PC-3 (cell line): ENCODE results near the gene KRT80. TPM values are rescaled to one million over a fixed set of nuclear protein-coding genes. Genes with fewer than 3 reads are reported as not detected.

Experiments used
- ATAC-seq: fragments of 200-7000 bp; cut with Tn5 transposase; 2 replicates; pipeline ENCODE4 v1.9.1; 2020; ENCODE audit warnings: mild to moderate bottlenecking, moderate library complexity
- BruUV-seq: library from RNA; stranded (reverse); fragments of 400-500 nt; replicated peaks from 2 replicates; lab custom pipeline; 2021; lab: Mats Ljungman, UMichigan
- CTCF ChIA-PET: fragments of 300-600 bp; sonication (Branson Sonifier 250); formaldehyde crosslinking; loops from one replicate; lab custom pipeline; 2022; ENCODE audit warnings: antibody characterized with exemption; lab: Charles Lee
- POLR2A ChIA-PET: fragments of 300-600 bp; sonication (Branson Sonifier 250); formaldehyde crosslinking; loops from one replicate; lab custom pipeline; 2022; ENCODE audit warnings: antibody characterized with exemption; ENCODE audit not compliant: unreplicated experiment; lab: Charles Lee
- DNase-seq: peaks from one replicate; pipeline ENCODE4 v3.0.0-alpha.2; 2015
- H2AFZ ChIP-seq: fragments of 300-600 bp; sonication (generic); 2 replicates; pipeline ENCODE4 v1.6.0; 2016; ENCODE audit warnings: antibody characterized with exemption, low read length
- H3F3A ChIP-seq: fragments of 300-600 bp; sonication (generic); one replicate; pipeline ENCODE4 v1.6.0; 2017; ENCODE audit warnings: antibody characterized with exemption, low read length, control low read depth, mild to moderate bottlenecking; ENCODE audit not compliant: unreplicated experiment
- H3K27ac ChIP-seq: fragments of 300-600 bp; sonication (generic); 2 replicates; pipeline ENCODE4 v1.5.1; 2016; ENCODE audit warnings: mild to moderate bottlenecking, low read length
- H3K27me3 ChIP-seq: fragments of 300-600 bp; sonication (generic); 2 replicates; pipeline ENCODE4 v1.6.1; 2016; ENCODE audit warnings: low read length, mixed read lengths
- H3K36me3 ChIP-seq: fragments of 300-600 bp; sonication (generic); 2 replicates; pipeline ENCODE4 v1.6.1; 2016; ENCODE audit warnings: low read depth, mixed run types, low read length, mixed read lengths
- H3K4me1 ChIP-seq: fragments of 300-600 bp; sonication (generic); 2 replicates; pipeline ENCODE4 v1.5.1; 2016; ENCODE audit warnings: low read length; ENCODE audit not compliant: insufficient read depth
- H3K4me2 ChIP-seq: fragments of 300-600 bp; sonication (generic); 2 replicates; pipeline ENCODE4 v1.6.0; 2016; ENCODE audit warnings: low read length
- H3K4me3 ChIP-seq: fragments of 300-600 bp; sonication (generic); 2 replicates; pipeline ENCODE4 v1.5.1; 2016; ENCODE audit warnings: mild to moderate bottlenecking, low read length, mixed read lengths
- H3K79me2 ChIP-seq: fragments of 300-600 bp; sonication (generic); 2 replicates; pipeline ENCODE4 v1.6.1; 2017; ENCODE audit warnings: low read length, mixed read lengths
- H3K9ac ChIP-seq: fragments of 300-600 bp; sonication (generic); 2 replicates; pipeline ENCODE4 v1.6.0; 2016; ENCODE audit warnings: mild to moderate bottlenecking, low read length
- H3K9me2 ChIP-seq: fragments of 300-600 bp; sonication (generic); replicated peaks from 2 replicates; pipeline ENCODE4 v1.6.1; 2016; ENCODE audit warnings: mixed run types, low read length, mixed read lengths
- H3K9me3 ChIP-seq: fragments of 300-600 bp; sonication (generic); 2 replicates; pipeline ENCODE4 v1.6.1; 2016; ENCODE audit warnings: low read length, mixed read lengths
- H4K20me1 ChIP-seq: fragments of 300-600 bp; sonication (generic); 2 replicates; pipeline ENCODE4 v1.6.1; 2016; ENCODE audit warnings: low read length, mixed read lengths
- CTCF ChIP-seq: fragments of 300-600 bp; sonication (generic); conservative IDR thresholded peaks from 2 replicates; pipeline ENCODE4 v1.5.1; 2017; ENCODE audit warnings: antibody characterized with exemption, low read depth, mild to moderate bottlenecking, low read length
- EZH2 ChIP-seq: fragments of 300-600 bp; sonication (generic); IDR thresholded peaks from one replicate; pipeline ENCODE4 v1.6.1; 2017; ENCODE audit warnings: antibody characterized with exemption, mild to moderate bottlenecking, low read length; ENCODE audit not compliant: unreplicated experiment
- EZH2phosphoT487 ChIP-seq: fragments of 300-600 bp; sonication (generic); IDR thresholded peaks from 2 replicates; pipeline ENCODE4 v1.6.1; 2018; ENCODE audit warnings: mild to moderate bottlenecking, antibody characterized with exemption, low read length, borderline replicate concordance
- intact Hi-C: fragments of 100-400 bp; cut with micrococcal nuclease; formaldehyde crosslinking; loops from 2 replicates; pipeline ENCODE4 v1.9.0; 2023
- total RNA-seq: library from RNA; depleted of rRNA; stranded (reverse); fragments of >200 nt; gene quantifications from 2 replicates; pipeline ENCODE4 v1.2.3, GENCODE V29; 2014

The KRT80 gene
- total RNA-seq, 1 experiment from 2014 or later, result 19.8 TPM

- no TSS peak for BruUV-seq
- Histone ChIP-seq H2AFZ (no peak overlapping the region), H3F3A (no peaks in the 10 kb centered on the region), H3K27ac (peak overlapping the region; percentile 22), H3K9me2 (no peaks in the 10 kb centered on the region), H3K4me2 (no peak overlapping the region), H3K79me2 (no peaks in the 10 kb centered on the region), H3K9ac (no peak overlapping the region), H3K36me3 (peaks cover 9% of the 10 kb centered on the region; the same call in 1 of the 2 replicates), H3K4me3 (no peak overlapping the region), H3K27me3 (no peaks in the 10 kb centered on the region), H4K20me1 (no peaks in the 10 kb centered on the region), H3K4me1 (peaks cover 61% of the 10 kb centered on the region), H3K9me3 (no peaks in the 10 kb centered on the region)
- intact Hi-C loops, result loop anchor here (2.0 kb wide), 1 partner anchor 79 kb away; no protein-coding TSS in a partner anchor
- DNase-seq, result peak; percentile 61
- POLR2A ChIA-PET, result no interaction called here
- CTCF ChIA-PET, result interaction anchor here (0.5 kb wide), 1 partner anchor 48 kb away, joined by 7 read pairs; no protein-coding TSS in a partner anchor
- TF ChIP-seq CTCF (no peak), EZH2 (no peak), EZH2phosphoT487 (no peak)
- peak; percentile 37 for ATAC-seq
These were observed 23.6 kb downstream of the KRT80 start for GRCh38 chr12:52168019-52168717.

DNA sequence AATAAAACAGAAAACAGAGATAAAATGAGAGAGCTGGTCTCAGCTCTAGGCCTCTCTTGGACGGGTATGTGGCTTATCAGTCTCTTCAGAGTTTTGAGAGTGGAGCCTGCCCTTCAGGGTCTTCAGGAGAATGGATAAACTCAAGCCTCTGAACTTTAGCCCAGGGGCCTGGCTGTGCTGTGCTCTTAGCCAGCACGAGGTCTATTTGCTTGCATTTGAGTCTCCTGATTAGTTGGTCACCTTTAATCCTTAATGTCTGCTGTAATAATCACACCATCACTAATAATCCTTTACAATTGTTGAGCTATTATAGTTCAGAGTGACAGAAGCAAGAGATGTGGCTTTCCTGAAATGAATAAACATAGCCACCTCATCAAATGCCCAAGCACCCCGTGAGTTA is 24.3 kb downstream of the KRT80 start:
- no peak for ATAC-seq
- no peak overlapping the region for H3K4me3 ChIP-seq
- H3K9me2 ChIP-seq, result no peaks in the 10 kb centered on the region
- H3K9ac ChIP-seq, result no peak overlapping the region
- no peak overlapping the region for H2AFZ ChIP-seq
- no TSS peak for BruUV-seq
- H3K79me2 ChIP-seq, result no peaks in the 10 kb centered on the region
- H3K27ac ChIP-seq, result peak overlapping the region; percentile 13; the same call in 1 of the 2 replicates
- intact Hi-C loops, result no loop called here
- no peak overlapping the region for H3K4me2 ChIP-seq
- no peaks in the 10 kb centered on the region for H3K27me3 ChIP-seq
- no peaks in the 10 kb centered on the region for H3K9me3 ChIP-seq
- no peaks in the 10 kb centered on the region for H3F3A ChIP-seq
- H3K36me3 ChIP-seq, result peaks cover 6% of the 10 kb centered on the region; the same call in 1 of the 2 replicates
- no peaks in the 10 kb centered on the region for H4K20me1 ChIP-seq
- H3K4me1 ChIP-seq, result peaks cover 57% of the 10 kb centered on the region
- TF ChIP-seq EZH2 (no peak), EZH2phosphoT487 (no peak), CTCF (no peak)
- DNase-seq, result no peak
- ChIA-PET CTCF (interaction anchor here (0.5 to 0.7 kb wide), 2 partner anchors 47 to 121 kb away, joined by 4 to 7 read pairs; no protein-coding TSS in a partner anchor), POLR2A (interaction anchor here (0.7 kb wide), 1 partner anchor 14 kb away, joined by 5 read pairs; no protein-coding TSS in a partner anchor)
